GM23338 (cell line): ENCODE results near the gene TTC28. TPM values are rescaled to one million over a fixed set of nuclear protein-coding genes. Genes with fewer than 3 reads are reported as not detected.

Experiments
- ATAC-seq: fragments of 200-7000 bp; cut with Tn5 transposase; 3 replicates; pipeline ENCODE4 v1.9.1; 2020
- DNase-seq: peaks from one replicate; pipeline ENCODE4 v3.0.0-alpha.2; 2015; ENCODE audit warnings: low spot score
- H2AFZ ChIP-seq: fragments of 200-600 bp; sonication (generic); 2 replicates; pipeline ENCODE4 v1.8.0; 2016; ENCODE audit warnings: antibody characterized with exemption, mild to moderate bottlenecking, moderate library complexity
- H3F3A ChIP-seq: fragments of 200-600 bp; sonication (generic); replicated peaks from 2 replicates; pipeline ENCODE4 v1.8.0; 2017; ENCODE audit warnings: antibody characterized with exemption, mixed run types, low read depth
- H3K27ac ChIP-seq: fragments of 200-600 bp; sonication (generic); 2 replicates; pipeline ENCODE4 v1.6.1; 2016; ENCODE audit warnings: low read depth
- H3K27me3 ChIP-seq: fragments of 200-600 bp; sonication (generic); 2 replicates; pipeline ENCODE4 v1.8.0; 2016; ENCODE audit warnings: mild to moderate bottlenecking, mixed run types, moderate library complexity; ENCODE audit not compliant: insufficient read depth
- H3K36me3 ChIP-seq: fragments of 200-600 bp; sonication (generic); 2 replicates; pipeline ENCODE4 v1.8.0; 2016; ENCODE audit warnings: mild to moderate bottlenecking; ENCODE audit not compliant: insufficient read depth
- H3K4me1 ChIP-seq: fragments of 200-600 bp; sonication (generic); 2 replicates; pipeline ENCODE4 v1.8.0; 2016; ENCODE audit warnings: mild to moderate bottlenecking, moderate library complexity; ENCODE audit not compliant: insufficient read depth
- H3K4me2 ChIP-seq: fragments of 200-600 bp; sonication (generic); 2 replicates; pipeline ENCODE4 v1.7.1; 2017; ENCODE audit warnings: mixed run types
- H3K4me3 ChIP-seq: fragments of 200-600 bp; sonication (generic); 2 replicates; pipeline ENCODE4 v1.6.1; 2016; ENCODE audit warnings: mixed run types
- H3K79me2 ChIP-seq: fragments of 200-600 bp; sonication (generic); replicated peaks from 2 replicates; pipeline ENCODE4 v1.8.0; 2017; ENCODE audit warnings: mild to moderate bottlenecking; ENCODE audit not compliant: insufficient read depth
- H3K9me2 ChIP-seq: fragments of 200-600 bp; sonication (generic); 2 replicates; pipeline ENCODE4 v1.8.0; 2017; ENCODE audit not compliant: insufficient read depth
- H4K20me1 ChIP-seq: fragments of 200-600 bp; sonication (generic); replicated peaks from 2 replicates; pipeline ENCODE4 v1.8.0; 2017; ENCODE audit warnings: mild to moderate bottlenecking; ENCODE audit not compliant: insufficient read depth
- H3K27ac Mint-ChIP-seq: 2 replicates; pipeline ENCODE4 v1.8.0; 2020; ENCODE audit warnings: inconsistent platforms, mild to moderate bottlenecking, moderate library complexity, mixed read lengths
- H3K27me3 Mint-ChIP-seq: 3 replicates; pipeline ENCODE4 v1.8.0; 2022; ENCODE audit warnings: low read depth, mild to moderate bottlenecking, moderate library complexity, mixed read lengths, inconsistent platforms; ENCODE audit not compliant: insufficient read depth, poor library complexity
- H3K36me3 Mint-ChIP-seq: 3 replicates; pipeline ENCODE4 v1.8.0; 2021; ENCODE audit warnings: low read depth, mild to moderate bottlenecking, inconsistent platforms, moderate library complexity, mixed read lengths
- H3K4me1 Mint-ChIP-seq: 3 replicates; pipeline ENCODE4 v1.8.0; 2020; ENCODE audit warnings: mild to moderate bottlenecking, inconsistent platforms, mixed read lengths
- H3K4me3 Mint-ChIP-seq: 3 replicates; pipeline ENCODE4 v1.8.0; 2021; ENCODE audit warnings: moderate library complexity, mild to moderate bottlenecking, inconsistent platforms, mixed read lengths
- H3K9me3 Mint-ChIP-seq: 3 replicates; pipeline ENCODE4 v1.8.0; 2020; ENCODE audit warnings: moderate library complexity, mild to moderate bottlenecking, inconsistent platforms, mixed read lengths
- CREB1 ChIP-seq: fragments of 250-450 bp; sonication (Bioruptor Pico); IDR thresholded peaks from 2 replicates; pipeline ENCODE4 v1.5.0; 2020; ENCODE audit warnings: low read depth, mild to moderate bottlenecking, moderate library complexity
- CTCF ChIP-seq, 2 experiments: fragments of 200-600 bp in 1 of 2; sonication (generic) in 1 of 2; conservative IDR thresholded peaks; 2 replicates each; pipeline versions ENCODE4 v1.5.1 to v1.6.1; 2016 to 2017; ENCODE audit warnings: antibody characterized with exemption in 2 of 2, low read depth in 2 of 2, mild to moderate bottlenecking in 2 of 2, moderate library complexity in 1 of 2
- ETS1 ChIP-seq: IDR thresholded peaks from 2 replicates; pipeline ENCODE4 v1.6.1; 2016; ENCODE audit warnings: antibody characterized with exemption
- EZH2 ChIP-seq: fragments of 200-600 bp; sonication (generic); IDR thresholded peaks from one replicate; pipeline ENCODE4 v1.8.0; 2017; ENCODE audit warnings: antibody characterized with exemption, mild to moderate bottlenecking, low read depth; ENCODE audit not compliant: unreplicated experiment
- EZH2phosphoT487 ChIP-seq: fragments of 200-600 bp; sonication (generic); IDR thresholded peaks from one replicate; pipeline ENCODE4 v1.8.1; 2018; ENCODE audit warnings: antibody characterized with exemption; ENCODE audit not compliant: unreplicated experiment
- NANOG ChIP-seq: IDR thresholded peaks from 2 replicates; pipeline ENCODE4 v1.6.1; 2016; ENCODE audit warnings: antibody characterized with exemption, borderline replicate concordance
- REST ChIP-seq: IDR thresholded peaks from one replicate; pipeline ENCODE4 v1.6.1; 2018; ENCODE audit warnings: antibody characterized with exemption; ENCODE audit not compliant: unreplicated experiment
- STAT1 ChIP-seq: IDR thresholded peaks from one replicate; pipeline ENCODE4 v1.6.1; 2016; ENCODE audit warnings: antibody characterized with exemption; ENCODE audit not compliant: unreplicated experiment
- ZNF462 ChIP-seq: fragments of 250-450 bp; sonication (Bioruptor Pico); IDR thresholded peaks from 2 replicates; pipeline ENCODE4 v1.5.0; 2020; ENCODE audit warnings: mild to moderate bottlenecking, moderate library complexity
- polyA plus RNA-seq: library from polyadenylated mRNA; unstranded; fragments of >200 nt; fragmentation: Nextera tagmentation; extraction: Ambion mirVana; gene quantifications from 2 replicates; pipeline ENCODE4 v1.2.1, GENCODE V29; 2016
- total RNA-seq: library from RNA; depleted of rRNA; stranded (reverse); fragments of >200 nt; shearing (Covaris generic); gene quantifications from 2 replicates; pipeline ENCODE4 v1.2.3, GENCODE V29; 2014

TTC28 gene
- total and polyA plus RNA-seq, 2 experiments from 2014 or later = 4.5 to 16.1 TPM

GRCh38 chr22:28405588-28405987 lies 274.1 kb downstream of the TTC28 start:
- no peak for ATAC-seq
- no peak for TF ChIP-seq CREB1 (CRISPR knock-in tag)
- no peak for TF ChIP-seq NANOG
- H3K79me2 ChIP-seq = no peaks in the 10 kb centered on the region

GRCh38 chr22:28402539-28402938 lies 277.1 kb downstream of the TTC28 start:
- no peak overlapping the region for H3K27ac ChIP-seq
- no peaks in the 10 kb centered on the region for H3K79me2 ChIP-seq
- Mint-ChIP-seq H3K4me1 (no peaks in the 10 kb centered on the region; the same call in 2 of the 3 replicates), H3K27ac (no peak overlapping the region), H3K27me3 (peaks cover 1% of the 10 kb centered on the region), H3K4me3 (no peak overlapping the region), H3K9me3 (peaks cover 3% of the 10 kb centered on the region; the same call in 2 of the 3 replicates), H3K36me3 (peaks cover 3% of the 10 kb centered on the region; the same call in 2 of the 3 replicates)
- H3F3A ChIP-seq = no peaks in the 10 kb centered on the region
- no peaks in the 10 kb centered on the region for H4K20me1 ChIP-seq
- H3K27me3 ChIP-seq = no peaks in the 10 kb centered on the region
- DNase-seq (no peak), ATAC-seq (no peak)
- no peaks in the 10 kb centered on the region for H3K36me3 ChIP-seq
- no peaks in the 10 kb centered on the region for H3K4me1 ChIP-seq
- no peak overlapping the region for H3K4me3 ChIP-seq
- H2AFZ ChIP-seq = no peak overlapping the region
- H3K4me2 ChIP-seq = no peak overlapping the region
- no peaks in the 10 kb centered on the region for H3K9me2 ChIP-seq
- no peak for TF ChIP-seq REST
- no peak for TF ChIP-seq EZH2
- no peak for TF ChIP-seq ETS1
- no peak for TF ChIP-seq EZH2phosphoT487
- TF ChIP-seq NANOG = no peak
- no peak for TF ChIP-seq STAT1
- no peak for TF ChIP-seq CTCF (conservative IDR thresholded peaks at IDR 0.05; ENCODE audit: low read depth in 2 of 2)
- TF ChIP-seq ZNF462 (CRISPR knock-in tag) = no peak

More at GRCh38 chr22:28405588-28405987, 274.1 kb downstream of the TTC28 start:
- H3K4me3 ChIP-seq = no peak overlapping the region
- no peaks in the 10 kb centered on the region for H3K4me1 ChIP-seq
- no peak overlapping the region for H3K4me3 Mint-ChIP-seq
- no peak overlapping the region for H2AFZ ChIP-seq
- peaks cover 1% of the 10 kb centered on the region for H3K27me3 Mint-ChIP-seq
- no peak for DNase-seq
- peaks cover 3% of the 10 kb centered on the region; the same call in 2 of the 3 replicates for H3K36me3 Mint-ChIP-seq
- H4K20me1 ChIP-seq = no peaks in the 10 kb centered on the region
- no peaks in the 10 kb centered on the region for H3K27me3 ChIP-seq
- no peak overlapping the region for H3K27ac ChIP-seq
- H3K36me3 ChIP-seq = no peaks in the 10 kb centered on the region
- no peak overlapping the region for H3K4me2 ChIP-seq
- H3K4me1 Mint-ChIP-seq = peaks cover 4% of the 10 kb centered on the region
- H3K27ac Mint-ChIP-seq = no peak overlapping the region
- H3K9me2 ChIP-seq = no peaks in the 10 kb centered on the region
- H3K9me3 Mint-ChIP-seq = peaks cover 3% of the 10 kb centered on the region; the same call in 2 of the 3 replicates
- no peaks in the 10 kb centered on the region for H3F3A ChIP-seq
